ENCODE measurements around the gene KCNMB3.
"Not testable (repeated sequence)": the region's sequence is repeated elsewhere in the genome, so short reads cannot be mapped to it uniquely, and the experiment has no call there.

Gene KCNMB3, protein sequence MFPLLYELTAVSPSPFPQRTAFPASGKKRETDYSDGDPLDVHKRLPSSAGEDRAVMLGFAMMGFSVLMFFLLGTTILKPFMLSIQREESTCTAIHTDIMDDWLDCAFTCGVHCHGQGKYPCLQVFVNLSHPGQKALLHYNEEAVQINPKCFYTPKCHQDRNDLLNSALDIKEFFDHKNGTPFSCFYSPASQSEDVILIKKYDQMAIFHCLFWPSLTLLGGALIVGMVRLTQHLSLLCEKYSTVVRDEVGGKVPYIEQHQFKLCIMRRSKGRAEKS

DNA sequence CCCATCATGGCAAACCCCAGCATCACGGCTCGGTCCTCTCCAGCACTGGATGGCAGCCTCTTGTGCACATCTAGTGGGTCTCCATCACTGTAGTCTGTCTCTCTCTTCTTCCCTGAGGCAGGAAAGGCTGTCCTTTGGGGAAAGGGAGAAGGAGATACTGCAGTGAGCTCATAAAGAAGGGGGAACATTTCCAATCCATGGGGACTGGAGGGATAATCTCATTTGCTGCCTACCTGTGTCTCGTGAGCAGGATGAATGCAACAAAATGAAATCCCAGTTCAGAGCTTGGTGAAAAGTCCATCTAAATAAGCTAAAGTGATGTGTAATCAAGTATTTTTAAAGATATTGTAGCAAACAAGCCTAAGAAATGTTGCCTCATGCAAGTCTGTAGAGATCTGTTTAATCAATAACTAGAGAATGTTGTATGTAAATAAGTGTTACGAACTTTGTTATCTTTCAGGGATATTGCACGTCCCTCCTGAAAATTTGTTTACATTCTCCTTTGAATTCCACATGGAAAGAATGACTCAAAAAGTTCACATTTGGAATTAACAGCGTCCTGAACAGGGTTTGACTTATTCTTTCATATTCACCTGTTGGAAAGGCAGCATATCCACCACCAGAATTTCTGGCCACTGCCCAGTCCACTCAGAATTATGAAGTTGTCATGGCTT is at the start of gene KCNMB3:
Gene KCNMB3 (minus strand): TSS at position 312 of the 674 bp plus-strand sequence. CDS start 124 bp downstream, at position 188.
- DNase-seq (ENCODE audit: low spot score) = no peak

DNA sequence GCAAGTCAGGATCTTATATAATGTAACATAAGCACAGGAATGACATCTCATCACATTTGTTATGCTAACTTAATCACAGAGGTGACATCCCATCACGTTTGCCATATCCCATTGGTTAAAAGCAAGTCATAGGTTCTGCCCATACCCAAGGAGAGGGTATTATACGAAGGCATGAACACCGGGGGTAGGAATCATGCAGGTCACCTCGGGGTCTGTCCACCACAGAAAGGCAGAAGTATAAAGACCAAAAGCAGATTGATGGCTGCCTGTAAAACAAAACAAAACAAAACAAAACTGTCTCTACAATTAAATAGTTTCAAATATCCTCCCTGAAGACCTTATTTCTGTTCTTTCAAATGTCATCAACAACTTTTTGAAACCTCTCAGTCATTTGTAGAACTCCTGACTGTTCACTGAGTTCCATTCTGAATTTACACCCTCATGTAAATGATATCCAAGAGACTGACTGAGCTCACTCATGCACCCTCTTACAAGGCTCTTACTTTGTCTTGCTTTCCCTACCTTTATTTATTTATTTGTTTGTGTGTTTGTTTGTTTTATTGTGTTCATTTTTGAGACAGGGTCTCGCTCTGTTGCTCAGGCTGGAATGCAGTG is 49.2 kb upstream of the KCNMB3 start:
- DNase-seq (ENCODE audit: low spot score) = no peak

DNA sequence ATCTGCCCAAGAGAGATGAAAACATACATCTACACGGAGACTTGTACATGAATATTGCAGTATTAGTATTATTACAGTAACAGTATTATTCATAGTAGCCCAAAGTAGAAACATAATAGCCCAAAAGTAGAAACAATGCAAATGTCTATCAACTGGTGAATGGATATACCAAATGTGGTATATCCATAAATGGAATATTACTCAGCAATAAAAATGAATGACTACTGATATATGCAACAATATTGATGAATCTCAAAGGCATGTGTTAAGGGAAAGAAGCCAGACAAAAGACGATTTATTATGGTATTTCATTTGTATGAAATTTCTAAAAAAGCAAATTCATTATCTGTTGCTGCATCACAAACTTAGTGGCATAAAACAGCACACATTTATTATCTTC is 48.4 kb upstream of the KCNMB3 start:
- DNase-seq (ENCODE audit: low spot score) = no peak

DNA sequence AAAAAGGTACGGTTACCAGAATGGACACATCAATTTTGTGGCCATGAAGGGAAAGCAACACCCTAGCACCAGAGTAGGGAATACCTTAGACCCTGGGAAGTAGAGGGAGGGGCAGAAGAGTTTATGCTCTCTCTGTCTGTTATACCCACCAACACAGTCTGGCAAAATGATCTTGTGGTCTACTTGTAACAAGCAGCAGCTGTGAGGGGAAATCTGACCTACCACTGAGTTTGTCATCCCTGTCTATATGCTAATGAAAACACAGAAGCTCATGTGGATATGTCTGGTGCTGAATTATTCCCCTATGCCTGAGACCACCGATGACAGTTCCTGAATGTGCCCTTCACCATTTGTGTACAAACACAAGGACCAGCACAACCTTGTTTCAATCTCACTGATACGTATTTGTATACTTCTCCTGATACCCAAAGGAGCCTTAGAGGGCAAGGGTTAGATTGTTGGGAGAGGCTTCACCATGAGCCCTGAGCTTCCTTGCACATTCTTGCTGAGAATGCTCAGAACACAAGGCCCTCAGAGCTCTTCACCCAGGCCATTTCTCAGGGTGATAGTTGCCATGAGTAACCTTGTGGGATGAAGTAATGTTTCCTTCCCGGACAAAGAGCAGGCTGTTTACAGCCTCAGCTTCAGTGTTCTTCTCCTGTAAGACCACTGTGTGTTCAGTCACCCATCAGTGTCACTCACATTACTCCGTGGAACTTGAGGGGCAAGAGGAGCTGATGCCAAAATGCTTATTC is 47.2 kb upstream of the KCNMB3 start:
- DNase-seq (ENCODE audit: low spot score) = no peak

DNA sequence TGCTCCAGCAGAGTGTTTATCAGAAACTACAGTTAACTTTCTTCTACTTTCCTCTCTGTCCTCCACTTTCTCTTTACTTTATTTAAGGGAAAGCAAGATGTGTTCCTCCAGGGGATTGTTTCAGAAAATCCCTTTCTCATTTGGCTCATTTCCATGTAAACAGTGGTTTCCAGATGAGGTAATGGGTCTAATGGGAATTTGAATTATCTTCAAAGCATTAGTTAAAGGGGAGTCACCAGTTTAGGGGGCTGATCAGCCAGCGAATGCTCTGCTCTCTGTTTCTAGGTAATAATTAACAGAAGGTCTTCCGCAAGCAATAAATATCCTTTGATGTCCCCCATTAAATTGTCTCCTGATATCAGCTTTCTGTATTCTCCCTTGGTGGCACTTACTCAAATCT is 41.5 kb upstream of the KCNMB3 start:
- DNase-seq (ENCODE audit: low spot score) = no peak

DNA sequence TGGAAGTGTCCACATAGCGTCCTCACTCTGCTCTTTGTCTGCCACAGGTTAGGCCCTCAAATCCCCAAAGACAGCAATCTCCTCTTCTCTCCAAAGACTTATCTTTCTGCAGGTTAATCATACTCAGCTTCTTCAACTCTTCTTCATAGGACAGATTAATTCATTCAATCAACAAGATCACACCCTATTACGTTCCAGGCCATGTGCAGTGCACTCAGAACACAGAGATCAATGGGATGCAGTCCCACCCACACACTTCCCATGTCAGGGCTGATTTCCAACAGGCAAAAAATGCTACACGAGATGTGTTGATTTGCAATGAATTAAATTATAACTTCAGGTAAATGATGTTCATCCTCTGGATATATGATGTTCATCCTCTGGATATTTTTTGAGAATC is 38.4 kb upstream of the KCNMB3 start:
- DNase-seq (ENCODE audit: low spot score) = no peak

DNA sequence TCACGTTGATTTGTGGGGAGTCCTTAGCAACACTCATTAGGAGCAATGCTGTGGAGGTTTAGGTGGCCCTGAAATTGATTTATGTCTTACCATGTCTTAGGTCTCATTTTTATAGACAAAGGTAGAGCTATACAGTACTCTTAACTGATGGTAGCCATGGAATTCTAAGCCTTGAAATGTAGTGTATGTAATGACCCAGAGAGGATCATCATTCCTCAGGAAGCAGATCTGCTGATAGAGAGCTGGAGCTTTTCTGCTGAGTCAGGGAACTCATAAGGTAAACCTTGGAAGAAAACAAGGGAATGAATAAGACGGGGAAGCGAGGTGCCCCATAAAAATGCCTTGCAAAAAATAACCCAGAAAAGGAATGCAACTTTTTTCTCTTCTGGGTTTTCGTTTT is 37.9 kb upstream of the KCNMB3 start:
- no peak for DNase-seq (ENCODE audit: low spot score)

DNA sequence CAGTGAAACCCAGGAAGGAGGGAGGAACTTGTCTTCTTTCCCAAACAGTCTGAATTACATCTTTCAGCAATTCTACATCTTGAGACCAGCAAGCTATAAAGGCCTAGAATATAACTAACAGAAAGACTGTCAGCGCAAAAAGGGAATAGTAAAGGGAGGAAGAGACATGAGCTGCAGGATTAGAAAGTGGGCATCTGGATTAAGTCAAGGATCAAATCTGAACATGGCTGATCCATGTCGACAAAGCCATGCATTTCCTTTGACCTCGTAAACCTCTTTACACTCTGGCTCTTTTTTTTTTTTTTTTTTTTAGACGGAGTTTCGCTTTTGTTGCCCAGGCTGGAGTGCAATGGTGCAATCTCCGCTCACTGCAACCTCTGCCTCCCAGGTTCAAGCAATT is 35.4 kb upstream of the KCNMB3 start:
- DNase-seq (ENCODE audit: low spot score) = no peak

DNA sequence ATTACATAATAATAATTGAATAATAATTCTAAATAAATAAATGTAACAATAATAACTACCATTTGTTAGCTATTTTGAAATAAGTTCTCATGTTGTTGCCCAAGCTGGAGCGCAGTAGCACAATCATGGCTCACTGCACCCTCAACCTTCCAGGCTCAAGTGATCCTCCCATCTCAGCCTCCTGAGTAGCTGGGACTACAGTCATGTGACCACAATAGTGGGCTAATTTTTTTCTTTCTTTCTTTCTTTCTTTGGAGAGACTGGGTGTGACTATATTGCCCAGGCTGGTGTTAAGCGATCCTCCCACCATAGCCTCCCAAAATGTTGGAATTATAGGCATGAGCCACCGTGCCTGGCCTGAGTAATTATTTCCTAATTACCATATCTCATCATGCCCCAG is 30.9 kb upstream of the KCNMB3 start:
- no peak for DNase-seq (ENCODE audit: low spot score)

DNA sequence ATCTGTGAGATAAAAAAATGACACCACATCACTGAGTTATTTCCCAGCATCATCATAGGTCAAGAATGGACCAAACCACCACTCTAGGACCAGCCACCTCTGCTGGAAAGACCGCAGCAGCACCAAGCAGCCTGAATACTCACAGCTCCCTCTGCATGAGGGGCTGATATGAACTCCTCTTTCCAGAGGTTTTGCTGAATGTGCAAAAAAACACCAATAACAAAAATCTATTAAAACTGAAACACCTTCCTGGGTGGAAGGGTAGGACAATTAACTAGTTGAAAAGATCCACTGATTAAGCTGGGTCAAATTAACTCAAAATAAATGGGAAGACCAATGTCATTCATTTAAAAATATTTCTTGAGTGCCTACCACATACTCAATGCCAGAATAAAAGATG is 28.9 kb upstream of the KCNMB3 start:
- no peak for DNase-seq (ENCODE audit: low spot score)

DNA sequence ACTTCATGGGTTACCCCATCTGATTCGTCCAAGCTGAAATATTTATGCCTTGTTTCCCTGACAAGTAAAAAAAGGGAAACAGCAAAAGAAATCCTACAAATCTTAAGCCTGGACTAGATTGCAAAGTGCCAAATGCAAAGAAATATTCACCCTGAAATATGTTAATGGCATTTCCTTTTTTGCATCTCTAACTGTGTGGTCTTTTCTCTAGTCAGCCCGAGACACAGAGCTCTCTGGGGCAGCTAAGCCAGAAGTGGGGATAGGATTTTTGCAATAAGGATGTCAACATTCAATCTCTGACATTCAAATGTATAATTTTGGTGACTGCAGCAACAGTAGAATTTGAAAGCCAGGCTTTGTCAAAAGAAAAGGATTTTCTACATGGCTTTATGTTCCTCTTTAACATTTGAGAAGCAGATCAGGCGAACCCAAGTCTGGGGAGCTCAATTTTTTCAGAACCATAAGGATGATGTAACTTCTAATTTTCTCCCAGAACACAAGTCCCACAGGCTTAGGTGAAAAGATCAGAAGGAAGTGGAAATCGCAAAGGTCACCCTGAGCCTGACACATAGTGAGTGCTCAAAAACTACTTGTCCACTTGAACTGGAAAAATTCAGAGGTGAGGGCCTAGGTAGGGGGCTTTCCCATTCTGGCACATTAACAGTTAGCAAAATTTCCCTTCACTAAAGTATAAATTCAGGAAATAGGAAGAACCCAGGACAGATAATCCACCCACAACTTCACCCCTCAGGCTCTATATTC is 28.2 kb upstream of the KCNMB3 start:
- DNase-seq (ENCODE audit: low spot score) = no peak

DNA sequence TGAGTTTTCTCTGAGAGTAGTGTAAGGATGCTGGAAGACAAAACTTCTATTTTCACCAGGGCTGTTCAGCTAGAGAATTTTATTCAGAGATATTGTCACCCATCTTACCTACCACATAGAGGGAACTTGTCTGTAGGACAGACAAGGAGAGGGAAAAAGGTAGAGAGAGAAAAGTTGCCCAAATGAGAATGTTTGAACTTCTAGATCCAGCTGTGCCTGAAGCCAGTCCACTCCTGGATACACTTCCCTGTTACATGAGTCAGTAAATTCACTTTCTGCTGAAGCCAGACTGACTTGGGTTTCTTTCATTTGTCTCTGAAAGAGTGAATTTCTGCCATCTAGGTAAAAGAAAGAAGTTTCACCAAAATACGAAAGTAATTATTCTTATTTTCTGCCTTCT is 27.2 kb upstream of the KCNMB3 start:
- DNase-seq (ENCODE audit: low spot score) = no peak

DNA sequence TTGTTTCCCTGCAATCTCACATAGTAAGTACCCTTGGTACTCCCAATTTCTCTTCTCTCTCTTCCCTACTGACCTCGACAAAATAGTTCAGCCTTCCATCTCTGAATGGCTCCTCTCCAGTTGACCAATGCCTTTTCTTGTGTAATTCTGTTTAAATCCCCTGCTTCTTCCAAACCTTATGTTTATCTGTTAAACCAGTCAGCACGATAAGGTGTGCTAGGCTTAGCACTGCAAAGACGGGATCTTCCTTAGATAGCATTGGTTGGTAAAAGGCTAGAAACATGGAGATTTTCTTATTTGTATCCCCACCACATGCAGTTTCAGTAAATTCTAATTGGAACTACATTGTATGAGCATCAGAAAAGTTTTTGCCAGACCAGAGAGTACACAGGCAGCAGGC is 25.8 kb upstream of the KCNMB3 start:
- no peak for DNase-seq (ENCODE audit: low spot score)

DNA sequence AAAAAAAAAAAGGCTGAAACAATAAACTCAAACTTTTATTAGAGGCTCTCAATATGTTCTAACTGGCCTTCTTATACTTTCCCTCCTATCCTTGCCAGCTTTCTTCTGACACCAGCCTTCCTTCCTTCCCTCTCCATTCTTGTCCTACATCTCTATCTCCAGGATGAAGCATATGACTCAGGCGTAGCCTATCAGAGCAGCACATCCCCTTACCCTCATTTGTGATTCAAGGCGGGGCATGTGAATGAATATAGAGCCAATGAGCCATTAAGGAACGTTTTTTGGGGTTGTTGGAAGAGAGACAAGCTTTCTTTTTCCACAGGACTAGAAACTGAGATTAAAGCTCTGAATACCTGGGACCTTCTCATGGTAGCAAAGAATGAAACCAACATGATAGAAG is 25.1 kb upstream of the KCNMB3 start:
- no peak for DNase-seq (ENCODE audit: low spot score)

DNA sequence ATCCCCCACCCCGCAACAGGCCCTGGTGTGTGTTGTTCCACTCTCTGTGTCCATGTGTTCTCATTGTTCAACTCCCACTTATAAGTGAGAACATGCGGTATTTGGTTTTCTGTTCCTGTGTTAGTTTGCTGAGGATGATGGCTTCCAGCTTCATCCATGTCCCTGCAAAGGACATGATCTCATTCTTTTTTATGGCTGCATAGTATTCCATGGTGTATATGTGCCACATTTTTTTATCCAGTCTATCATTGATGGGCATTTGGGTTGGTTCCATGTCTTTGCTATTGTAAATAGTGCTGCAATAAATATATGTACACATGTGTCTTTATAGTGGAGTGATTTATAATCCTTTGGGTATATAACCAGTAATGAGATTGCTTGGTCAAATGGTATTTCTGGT is 23.5 kb upstream of the KCNMB3 start:
- DNase-seq (ENCODE audit: low spot score) = not testable (repeated sequence)

DNA sequence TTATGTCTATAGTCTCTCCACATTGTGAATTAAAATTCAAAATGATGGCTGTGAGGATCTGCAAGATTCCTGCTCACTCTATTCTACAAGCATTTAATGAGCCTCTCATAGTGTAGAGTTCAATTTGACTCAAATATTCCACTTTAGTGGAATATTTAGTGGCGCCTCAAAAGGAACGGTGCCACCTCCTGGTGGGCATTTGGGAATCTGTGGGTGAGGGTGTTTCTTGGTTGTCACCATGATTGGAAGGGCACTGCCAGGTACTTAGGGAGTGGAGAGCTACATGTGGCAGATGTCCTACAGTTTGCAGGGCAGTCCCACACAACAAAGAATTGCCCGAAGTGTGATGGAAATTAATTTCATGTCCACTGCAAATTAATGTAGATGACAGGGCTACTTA is 21.5 kb upstream of the KCNMB3 start:
- DNase-seq (ENCODE audit: low spot score) = no peak

DNA sequence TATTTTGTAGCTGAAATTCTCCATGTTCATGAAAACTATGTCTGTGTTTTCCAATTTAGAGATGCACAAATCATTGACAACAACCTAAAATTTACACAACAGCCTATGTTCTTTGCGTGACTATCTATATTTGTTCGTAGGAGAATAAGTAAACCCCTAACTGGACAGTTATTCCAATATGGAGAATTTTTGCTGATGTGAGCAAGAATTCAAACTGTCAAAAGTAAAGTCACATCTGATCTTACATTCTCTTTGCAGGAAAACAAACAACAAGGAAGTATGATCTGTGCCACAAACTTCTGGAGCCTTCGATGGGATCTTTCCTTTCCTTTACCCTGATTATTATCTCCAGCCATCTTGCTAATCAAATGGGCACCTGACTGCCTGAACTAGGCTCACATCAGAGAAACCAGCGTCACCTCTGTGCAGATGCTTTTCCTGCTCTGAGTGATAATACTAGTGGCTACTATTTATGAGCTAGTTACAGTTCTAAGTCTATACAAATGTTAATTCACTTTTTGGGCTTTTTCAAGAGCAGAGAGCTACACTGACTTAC is 18.3 kb upstream of the KCNMB3 start:
- no peak for DNase-seq (ENCODE audit: low spot score)

DNA sequence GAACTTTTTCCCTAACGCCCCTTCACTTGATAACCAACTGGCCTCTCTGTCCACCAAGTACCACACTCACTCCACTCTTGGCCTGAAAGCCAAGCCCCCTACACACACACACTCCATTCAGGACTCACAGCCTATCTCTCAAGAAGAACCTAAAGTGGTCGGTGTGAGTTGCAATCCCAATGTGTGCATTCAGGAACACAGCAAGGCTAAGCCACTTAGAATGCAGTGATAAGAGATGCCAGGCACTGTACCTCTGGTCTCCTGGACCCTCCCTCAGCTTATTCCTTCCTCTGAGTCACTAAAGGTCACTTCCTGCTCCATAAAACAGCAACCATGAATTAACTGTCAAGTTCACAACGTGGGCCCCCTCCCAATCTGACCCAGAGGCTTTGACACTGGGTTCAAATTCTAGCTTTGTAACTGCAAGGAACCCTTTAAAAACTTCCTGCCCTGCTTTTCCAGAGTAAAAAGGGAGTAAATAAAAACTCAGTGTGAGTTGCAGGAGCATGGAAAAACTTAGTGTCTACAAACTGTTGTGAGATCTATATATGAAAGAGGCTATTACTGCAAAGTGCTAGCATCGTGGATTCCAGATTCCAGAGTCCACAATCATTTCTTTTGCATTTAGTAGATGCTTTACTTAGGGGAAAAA is 17.6 kb upstream of the KCNMB3 start:
- DNase-seq (ENCODE audit: low spot score) = no peak

DNA sequence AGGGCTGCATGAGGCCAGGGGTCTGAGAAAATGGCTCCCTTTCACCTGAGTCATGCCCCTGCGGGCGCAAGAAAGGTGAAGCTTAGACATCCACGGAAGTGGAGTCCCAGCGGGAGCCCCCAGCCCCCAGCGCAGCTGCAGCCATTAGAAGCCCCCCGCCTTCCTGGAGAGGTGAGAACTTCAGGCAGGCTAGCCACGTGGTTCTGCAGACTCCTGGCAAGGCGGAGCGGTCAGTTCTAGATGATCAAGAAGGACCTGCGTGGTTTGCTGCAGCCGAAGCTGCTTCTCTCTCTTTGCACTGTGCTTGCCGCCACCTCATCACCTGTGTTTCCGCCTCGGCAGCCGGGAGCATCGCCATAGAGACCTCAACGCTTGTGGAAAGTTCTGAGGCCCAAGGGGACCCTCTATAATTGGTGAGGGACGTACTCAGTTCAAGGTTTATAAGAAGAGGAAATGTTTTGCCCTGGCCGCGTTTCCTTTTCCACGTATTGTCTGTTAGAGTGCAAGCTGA is 15.8 kb upstream of the KCNMB3 start:
- no peak for DNase-seq (ENCODE audit: low spot score)

DNA sequence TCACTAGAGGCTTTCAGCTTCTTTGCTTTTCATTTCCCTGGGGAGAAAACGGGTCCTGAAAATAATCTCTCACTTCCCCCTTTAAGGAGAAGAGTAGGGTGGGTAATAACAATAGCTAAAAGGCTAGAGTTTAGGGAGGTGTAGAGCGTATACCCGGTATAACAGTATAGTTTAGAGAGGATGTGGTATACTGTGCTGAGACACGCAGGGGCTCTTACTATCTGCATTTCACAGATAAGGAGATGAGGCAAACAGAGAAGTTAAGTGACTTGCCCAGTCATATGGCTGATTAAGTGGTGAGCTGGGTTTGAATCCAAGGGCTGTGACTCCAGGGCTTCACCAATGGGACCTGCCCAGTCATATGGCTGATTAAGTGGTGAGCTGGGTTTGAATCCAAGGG is 15.0 kb upstream of the KCNMB3 start:
- no peak for DNase-seq (ENCODE audit: low spot score)

DNA sequence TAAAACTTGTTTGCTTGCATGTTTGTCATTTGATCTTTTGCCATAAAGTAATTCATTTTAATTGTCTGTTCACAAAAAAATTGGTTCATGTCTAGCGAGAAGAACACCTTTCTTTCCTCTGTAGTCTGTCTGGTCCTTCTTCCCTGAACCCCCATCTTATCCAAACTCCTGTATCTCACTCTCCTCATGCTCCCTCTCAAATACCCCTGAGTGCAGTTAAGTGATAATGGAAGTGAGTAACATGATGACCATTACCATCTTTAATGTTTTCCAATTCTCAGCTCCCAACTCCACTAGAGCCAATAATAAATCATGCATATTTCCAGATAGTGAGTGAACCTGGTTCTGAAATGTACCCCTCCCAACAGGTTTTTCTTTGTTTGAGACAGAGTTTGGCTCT is 14.2 kb upstream of the KCNMB3 start:
- DNase-seq (ENCODE audit: low spot score) = no peak
